Heart left ventricle (tissue), 13 donors: ENCODE results near the gene MAP3K4.
"Not testable (repeated sequence)": the region's sequence is repeated elsewhere in the genome, so short reads cannot be mapped to it uniquely, and the experiment has no call there.

Source experiments
- CTCF ChIP-seq, 12 donors: fragments of 200-600 bp; sonication (generic) in 4 of 12; IDR thresholded peaks; one replicate each; pipeline versions ENCODE4 v1.5.0 to v1.8.0; 2018 to 2022; ENCODE audit warnings: antibody characterized with exemption in 12 of 12, mild to moderate bottlenecking in 5 of 12
- POLR2A ChIP-seq, 2 donors: fragments of 450-650 bp; IDR thresholded peaks; one replicate each; pipeline ENCODE4 v1.6.1; 2017; ENCODE audit warnings: antibody characterized with exemption in 2 of 2, mild to moderate bottlenecking in 2 of 2, moderate library complexity in 2 of 2
- donor health status: ischemic (EF 13 %, LVEDD 7.1; RV severe dilation, severe dysfunction).
- donor health status: DM: no; HTN: yes; CAD: no.
- donor health status: DM: no; HTN: no; CAD: no.
- donor health status: ischemic (EF 25% LVEDD 6.9; RV normal size, moderate dysfunction).
- donor health status: ischemic (EF 25% LVEDD 5.7; RV mildly dilated, moderate dysfunction).
- donor health status: ischemic (EF 35%, LVEDD 5.7; RV mildly dilated, moderate dysfunction).
- donor health status: nonischemic (EF 11% LVEDD 7.7; RV severe dilation, severe dysfunction).
- donor health status: DM: yes; HTN: yes; CAD: no.
- donor health status: PGD.
- donor health status: ischemic (EF 29% LVEDD 5.4; RV normal size, mild dysfunction).
- donor health status: nonischemic (EF 23%, LVEDD 6.1; RV moderate dilation, normal function).

GRCh38 chr6:160983377-160983948 is 8.1 kb upstream of the MAP3K4 start:
- not testable (repeated sequence) for TF ChIP-seq CTCF, POLR2A (IDR thresholded peaks at IDR 0.05)
